Measurements from ENCODE around the gene GASK1A.

GASK1A gene

GRCh38 chr3:43079536-43080332 is 100.6 kb downstream of the GASK1A start:
- Histone ChIP-seq H3K36me3 (ENCODE audit: control insufficient read depth, insufficient read depth, low read length) (no peaks in the 10 kb centered on the region), H3K27me3 (replicated peaks; ENCODE audit: control insufficient read depth, insufficient read depth, low read length) (no peaks in the 10 kb centered on the region; the same call in 1 of the 2 replicates), H3K4me3 (replicated peaks; ENCODE audit: low read depth, low read length) (no peak overlapping the region)
- TF ChIP-seq CTCF (IDR thresholded peaks at IDR 0.05; ENCODE audit: insufficient read depth, low read length, poor library complexity, severe bottlenecking), result no peak
- no peak for DNase-seq (ENCODE audit: extremely low read depth, insufficient read length)

GRCh38 chr3:43080726-43081568 is 101.8 kb downstream of the GASK1A start:
- no peak overlapping the region for H3K4me3 ChIP-seq (replicated peaks; ENCODE audit: low read depth, low read length)
- no peaks in the 10 kb centered on the region; the same call in 1 of the 2 replicates for H3K27me3 ChIP-seq (replicated peaks; ENCODE audit: control insufficient read depth, insufficient read depth, low read length)
- TF ChIP-seq CTCF (IDR thresholded peaks at IDR 0.05; ENCODE audit: insufficient read depth, low read length, poor library complexity, severe bottlenecking), result no peak
- H3K36me3 ChIP-seq (ENCODE audit: control insufficient read depth, insufficient read depth, low read length), result no peaks in the 10 kb centered on the region
- DNase-seq (ENCODE audit: extremely low read depth, insufficient read length), result no peak

- Histone ChIP-seq H3K27me3 (replicated peaks; ENCODE audit: control insufficient read depth, insufficient read depth, low read length) (no peaks in the 10 kb centered on the region; the same call in 1 of the 2 replicates), H3K4me3 (replicated peaks; ENCODE audit: low read depth, low read length) (no peak overlapping the region), H3K36me3 (ENCODE audit: control insufficient read depth, insufficient read depth, low read length) (no peaks in the 10 kb centered on the region)
- TF ChIP-seq CTCF (IDR thresholded peaks at IDR 0.05; ENCODE audit: insufficient read depth, low read length, poor library complexity, severe bottlenecking), result no peak
- no peak for DNase-seq (ENCODE audit: extremely low read depth, insufficient read length)
Measured at GRCh38 chr3:43081796-43082195, 102.7 kb downstream of the GASK1A start.

- DNase-seq (ENCODE audit: extremely low read depth, insufficient read length), result no peak
- H3K36me3 ChIP-seq (ENCODE audit: control insufficient read depth, insufficient read depth, low read length), result no peaks in the 10 kb centered on the region
- no peak for TF ChIP-seq CTCF (IDR thresholded peaks at IDR 0.05; ENCODE audit: insufficient read depth, low read length, poor library complexity, severe bottlenecking)
- no peak overlapping the region for H3K4me3 ChIP-seq (replicated peaks; ENCODE audit: low read depth, low read length)
- no peaks in the 10 kb centered on the region; the same call in none of the 2 replicates for H3K27me3 ChIP-seq (replicated peaks; ENCODE audit: control insufficient read depth, insufficient read depth, low read length)
Measured at GRCh38 chr3:43082457-43082856, 103.3 kb downstream of the GASK1A start.

GRCh38 chr3:43086460-43087165 is 107.5 kb downstream of the GASK1A start:
- no peak for DNase-seq (ENCODE audit: extremely low read depth, insufficient read length)
- H3K4me3 ChIP-seq (replicated peaks; ENCODE audit: low read depth, low read length), result no peak overlapping the region

More at GRCh38 chr3:43086460-43087165, 107.5 kb downstream of the GASK1A start:
- no peaks in the 10 kb centered on the region for H3K36me3 ChIP-seq (ENCODE audit: control insufficient read depth, insufficient read depth, low read length)
- no peak for TF ChIP-seq CTCF (IDR thresholded peaks at IDR 0.05; ENCODE audit: insufficient read depth, low read length, poor library complexity, severe bottlenecking)
- no peaks in the 10 kb centered on the region; the same call in 1 of the 2 replicates for H3K27me3 ChIP-seq (replicated peaks; ENCODE audit: control insufficient read depth, insufficient read depth, low read length)
